K562 (cell line): ENCODE results near the gene MAP3K12. TPM values are rescaled to one million over a fixed set of nuclear protein-coding genes. Genes with fewer than 3 reads are reported as not detected.

ENCODE experiments used
- ETS2 ChIP-seq: IDR thresholded peaks from 2 replicates; pipeline ENCODE4 v1.6.1; 2016; ENCODE audit warnings: borderline replicate concordance, missing genetic modification characterization, mild to moderate bottlenecking, moderate library complexity, missing compliant biosample characterization; ENCODE audit not compliant: poor library complexity, severe bottlenecking
- FIP1L1 ChIP-seq: fragments of 200-400 bp; formaldehyde crosslinking; IDR thresholded peaks from 2 replicates; pipeline ENCODE4 v1.6.1; 2018; ENCODE audit warnings: mild to moderate bottlenecking, low read depth, low read length; ENCODE audit not compliant: poor library complexity, severe bottlenecking
- HDAC2 ChIP-seq: fragments of 450-650 bp; IDR thresholded peaks from 2 replicates; pipeline ENCODE4 v1.6.1; 2016; ENCODE audit warnings: mild to moderate bottlenecking
- IFI16 ChIP-seq: fragments of 250-450 bp; sonication (Bioruptor Pico); IDR thresholded peaks from 2 replicates; pipeline ENCODE4 v2.1.2; 2022; ENCODE audit warnings: mild to moderate bottlenecking, inconsistent platforms
- MAFF ChIP-seq: IDR thresholded peaks from 2 replicates; pipeline ENCODE4 v1.6.1; 2012; ENCODE audit warnings: low read length, improper control_type of control experiment
- MAX ChIP-seq: sonication (generic); formaldehyde crosslinking; IDR thresholded peaks from 2 replicates; pipeline ENCODE4 v1.9.0; 2022; ENCODE audit warnings: mild to moderate bottlenecking, missing genetic modification reagents
- MTA1 ChIP-seq: fragments of 450-650 bp; IDR thresholded peaks from 2 replicates; pipeline ENCODE4 v1.6.1; 2017; ENCODE audit warnings: borderline replicate concordance
- MYNN ChIP-seq, 2 experiments: sonication (generic); formaldehyde crosslinking in 1 of 2; IDR thresholded peaks; 2 replicates each; pipeline versions ENCODE4 v1.5.0 to v1.6.1; 2016 to 2020; ENCODE audit warnings: antibody characterized with exemption in 1 of 2, missing genetic modification reagents in 1 of 2
- NFIC ChIP-seq: fragments of 450-650 bp; IDR thresholded peaks from 2 replicates; pipeline ENCODE4 v1.6.1; 2017; ENCODE audit warnings: mild to moderate bottlenecking, inconsistent platforms
- NRF1 ChIP-seq, 2 experiments: fragments of 450-650 bp; IDR thresholded peaks in 1 of 2; conservative IDR thresholded peaks in 1 of 2; 2 replicates each; pipeline ENCODE4 v1.6.1; 2014; ENCODE audit warnings: mild to moderate bottlenecking in 2 of 2
- POLR2A ChIP-seq: fragments of 450-650 bp; conservative IDR thresholded peaks from 2 replicates; pipeline ENCODE4 v1.6.1; 2016
- POLR2AphosphoS5 ChIP-seq: IDR thresholded peaks from 2 replicates; pipeline ENCODE4 v1.6.1; 2011; ENCODE audit warnings: mild to moderate bottlenecking, low read depth, low read length, moderate library complexity; ENCODE audit not compliant: control insufficient read depth, insufficient read depth
- POLR3G ChIP-seq: IDR thresholded peaks from 2 replicates; pipeline ENCODE4 v1.6.1; 2011; ENCODE audit not compliant: insufficient read length, insufficient replicate concordance; ENCODE audit errors: extremely low read depth
- RCOR1 ChIP-seq, 2 experiments: IDR thresholded peaks; 2 replicates each; pipeline ENCODE4 v1.6.1; 2012; ENCODE audit warnings: low read depth in 2 of 2, low read length in 2 of 2, borderline replicate concordance in 1 of 2, improper control_type of control experiment in 1 of 2
- RFX7 ChIP-seq: fragments of 250-450 bp; sonication (Bioruptor Pico); IDR thresholded peaks from 2 replicates; pipeline ENCODE4 v1.5.1; 2021; ENCODE audit warnings: mild to moderate bottlenecking
- SMAD4 ChIP-seq: fragments of 250-450 bp; sonication (Bioruptor Pico); conservative IDR thresholded peaks from 2 replicates; pipeline ENCODE4 v1.8.0; 2021; ENCODE audit warnings: inconsistent platforms, mild to moderate bottlenecking, moderate library complexity
- TFAM ChIP-seq: fragments of 250-450 bp; sonication (Bioruptor Pico); conservative IDR thresholded peaks from 2 replicates; pipeline ENCODE4 v1.5.0; 2021; ENCODE audit warnings: mild to moderate bottlenecking, moderate library complexity
- ZNF133 ChIP-seq: fragments of 250-450 bp; sonication (Bioruptor Pico); IDR thresholded peaks from 2 replicates; pipeline ENCODE4 v1.4.0; 2020; ENCODE audit warnings: mild to moderate bottlenecking
- ZNF57 ChIP-seq: fragments of 450-650 bp; formaldehyde crosslinking; IDR thresholded peaks from 2 replicates; pipeline ENCODE4 v1.4.0; 2020; ENCODE audit warnings: mild to moderate bottlenecking, moderate library complexity
- ZNF696 ChIP-seq: fragments of 250-450 bp; sonication (Bioruptor Pico); conservative IDR thresholded peaks from 2 replicates; pipeline ENCODE4 v1.4.0; 2020; ENCODE audit warnings: mild to moderate bottlenecking, moderate library complexity
- polyA plus RNA-seq, 8 experiments: library from polyadenylated mRNA; depleted of rRNA in 4 of 8; stranded (reverse) in 5 of 8; unstranded in 3 of 8; fragments of >200 nt; fragmentation: Nextera tagmentation in 2 of 8; fragmentation: Illumina TruSeq in 1 of 8; extraction: Ambion mirVana in 2 of 8; extraction: Trizol in 1 of 8; gene quantifications; 2 replicates each; pipeline versions ENCODE4 v1.2.1 to v1.2.3, GENCODE V29; 2011 to 2014; ENCODE audit warnings: inconsistent platforms in 1 of 8, missing spikeins in 1 of 8
- total RNA-seq, 7 experiments: library from RNA; depleted of rRNA in 6 of 7; stranded (reverse); fragments of >200 nt in 6 of 7; fragmentation: Illumina TruSeq in 2 of 7; extraction: Trizol in 2 of 7; gene quantifications; 2 replicates each; pipeline versions ENCODE4 v1.2.1 to v1.2.3, GENCODE V29; 2011 to 2021; ENCODE audit warnings: low replicate concordance in 1 of 7
- TF ChIP-seq, protein P1 (sequence below): sonication (generic); formaldehyde crosslinking; IDR thresholded peaks from 2 replicates; pipeline ENCODE4 v1.8.1; 2023; ENCODE audit warnings: mild to moderate bottlenecking, missing genetic modification reagents
- TF ChIP-seq, protein P2 (sequence below): fragments of 250-450 bp; sonication (Bioruptor Pico); IDR thresholded peaks from 2 replicates; pipeline ENCODE4 v1.5.0; 2021
- TF ChIP-seq, protein P3 (sequence below), 2 experiments: fragments of 150-350 bp in 1 of 2; IDR thresholded peaks; 2 replicates each; pipeline ENCODE4 v1.6.1; 2012 to 2016; ENCODE audit warnings: low read depth in 2 of 2, low read length in 2 of 2, mild to moderate bottlenecking in 1 of 2, moderate library complexity in 1 of 2

The MAP3K12 gene
- total and polyA plus RNA-seq, 9 of the 15 experiments (the other 6 are each of a cell fraction or from before 2014, with no cell fraction given): 0.10 to 2.4 (median 1.6) TPM

- TF ChIP-seq, protein P1, sequence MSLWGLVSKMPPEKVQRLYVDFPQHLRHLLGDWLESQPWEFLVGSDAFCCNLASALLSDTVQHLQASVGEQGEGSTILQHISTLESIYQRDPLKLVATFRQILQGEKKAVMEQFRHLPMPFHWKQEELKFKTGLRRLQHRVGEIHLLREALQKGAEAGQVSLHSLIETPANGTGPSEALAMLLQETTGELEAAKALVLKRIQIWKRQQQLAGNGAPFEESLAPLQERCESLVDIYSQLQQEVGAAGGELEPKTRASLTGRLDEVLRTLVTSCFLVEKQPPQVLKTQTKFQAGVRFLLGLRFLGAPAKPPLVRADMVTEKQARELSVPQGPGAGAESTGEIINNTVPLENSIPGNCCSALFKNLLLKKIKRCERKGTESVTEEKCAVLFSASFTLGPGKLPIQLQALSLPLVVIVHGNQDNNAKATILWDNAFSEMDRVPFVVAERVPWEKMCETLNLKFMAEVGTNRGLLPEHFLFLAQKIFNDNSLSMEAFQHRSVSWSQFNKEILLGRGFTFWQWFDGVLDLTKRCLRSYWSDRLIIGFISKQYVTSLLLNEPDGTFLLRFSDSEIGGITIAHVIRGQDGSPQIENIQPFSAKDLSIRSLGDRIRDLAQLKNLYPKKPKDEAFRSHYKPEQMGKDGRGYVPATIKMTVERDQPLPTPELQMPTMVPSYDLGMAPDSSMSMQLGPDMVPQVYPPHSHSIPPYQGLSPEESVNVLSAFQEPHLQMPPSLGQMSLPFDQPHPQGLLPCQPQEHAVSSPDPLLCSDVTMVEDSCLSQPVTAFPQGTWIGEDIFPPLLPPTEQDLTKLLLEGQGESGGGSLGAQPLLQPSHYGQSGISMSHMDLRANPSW (CRISPR knock-in tag): no peak
- TF ChIP-seq NFIC: no peak
- no peak for TF ChIP-seq ZNF57 (CRISPR knock-in tag)
- no peak for TF ChIP-seq MAFF
- no peak for TF ChIP-seq SMAD4 (CRISPR knock-in tag)
- TF ChIP-seq POLR3G: no peak
- TF ChIP-seq, protein P2, sequence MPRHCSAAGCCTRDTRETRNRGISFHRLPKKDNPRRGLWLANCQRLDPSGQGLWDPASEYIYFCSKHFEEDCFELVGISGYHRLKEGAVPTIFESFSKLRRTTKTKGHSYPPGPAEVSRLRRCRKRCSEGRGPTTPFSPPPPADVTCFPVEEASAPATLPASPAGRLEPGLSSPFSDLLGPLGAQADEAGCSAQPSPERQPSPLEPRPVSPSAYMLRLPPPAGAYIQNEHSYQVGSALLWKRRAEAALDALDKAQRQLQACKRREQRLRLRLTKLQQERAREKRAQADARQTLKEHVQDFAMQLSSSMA (CRISPR knock-in tag): no peak
- TF ChIP-seq MYNN (IDR thresholded peaks at IDR 0.05): peak; percentile 53; the same call in 1 of the 2 replicates
- no peak for TF ChIP-seq MYNN (CRISPR knock-in tag; IDR thresholded peaks at IDR 0.05)
- TF ChIP-seq FIP1L1: no peak
- no peak for TF ChIP-seq ETS2 (tag)
- no peak for TF ChIP-seq HDAC2
- TF ChIP-seq ZNF696 (CRISPR knock-in tag): no peak
- no peak for TF ChIP-seq RFX7 (CRISPR knock-in tag)
- TF ChIP-seq IFI16 (CRISPR knock-in tag): no peak
- TF ChIP-seq TFAM: no peak
- no peak for TF ChIP-seq RCOR1 (IDR thresholded peaks at IDR 0.05; ENCODE audit: borderline replicate concordance in 1 of 2, low read depth in 2 of 2, low read length in 2 of 2)
- no peak for TF ChIP-seq MTA1
- 0 out of 4 replicates have a peak, but pooled peaks of 1 of the 2 experiments have one; percentile 14 for TF ChIP-seq NRF1 (conservative IDR thresholded peaks at IDR 0.05 in 1 of 2, IDR thresholded peaks at IDR 0.05 in 1 of 2)
- TF ChIP-seq POLR2A: peak; percentile 59
- TF ChIP-seq POLR2AphosphoS5: peak; percentile 31
- TF ChIP-seq, protein P3, sequence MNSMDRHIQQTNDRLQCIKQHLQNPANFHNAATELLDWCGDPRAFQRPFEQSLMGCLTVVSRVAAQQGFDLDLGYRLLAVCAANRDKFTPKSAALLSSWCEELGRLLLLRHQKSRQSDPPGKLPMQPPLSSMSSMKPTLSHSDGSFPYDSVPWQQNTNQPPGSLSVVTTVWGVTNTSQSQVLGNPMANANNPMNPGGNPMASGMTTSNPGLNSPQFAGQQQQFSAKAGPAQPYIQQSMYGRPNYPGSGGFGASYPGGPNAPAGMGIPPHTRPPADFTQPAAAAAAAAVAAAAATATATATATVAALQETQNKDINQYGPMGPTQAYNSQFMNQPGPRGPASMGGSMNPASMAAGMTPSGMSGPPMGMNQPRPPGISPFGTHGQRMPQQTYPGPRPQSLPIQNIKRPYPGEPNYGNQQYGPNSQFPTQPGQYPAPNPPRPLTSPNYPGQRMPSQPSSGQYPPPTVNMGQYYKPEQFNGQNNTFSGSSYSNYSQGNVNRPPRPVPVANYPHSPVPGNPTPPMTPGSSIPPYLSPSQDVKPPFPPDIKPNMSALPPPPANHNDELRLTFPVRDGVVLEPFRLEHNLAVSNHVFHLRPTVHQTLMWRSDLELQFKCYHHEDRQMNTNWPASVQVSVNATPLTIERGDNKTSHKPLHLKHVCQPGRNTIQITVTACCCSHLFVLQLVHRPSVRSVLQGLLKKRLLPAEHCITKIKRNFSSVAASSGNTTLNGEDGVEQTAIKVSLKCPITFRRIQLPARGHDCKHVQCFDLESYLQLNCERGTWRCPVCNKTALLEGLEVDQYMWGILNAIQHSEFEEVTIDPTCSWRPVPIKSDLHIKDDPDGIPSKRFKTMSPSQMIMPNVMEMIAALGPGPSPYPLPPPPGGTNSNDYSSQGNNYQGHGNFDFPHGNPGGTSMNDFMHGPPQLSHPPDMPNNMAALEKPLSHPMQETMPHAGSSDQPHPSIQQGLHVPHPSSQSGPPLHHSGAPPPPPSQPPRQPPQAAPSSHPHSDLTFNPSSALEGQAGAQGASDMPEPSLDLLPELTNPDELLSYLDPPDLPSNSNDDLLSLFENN (IDR thresholded peaks at IDR 0.05; ENCODE audit: low read depth in 2 of 2, low read length in 2 of 2): no peak
- TF ChIP-seq MAX (CRISPR knock-in tag): peak; percentile 27
- TF ChIP-seq ZNF133 (CRISPR knock-in tag): no peak
These were observed 17.2 kb downstream of the MAP3K12 start (continued) for GRCh38 chr12:53481939-53482586.
